Effector CD8-positive, alpha-beta T cell (primary cell): ENCODE measurements around the gene PROC.

Source experiments
- DNase-seq: peaks from one replicate; lab custom pipeline; 2025; lab: John Stamatoyannopoulos, UW

The PROC gene

DNA sequence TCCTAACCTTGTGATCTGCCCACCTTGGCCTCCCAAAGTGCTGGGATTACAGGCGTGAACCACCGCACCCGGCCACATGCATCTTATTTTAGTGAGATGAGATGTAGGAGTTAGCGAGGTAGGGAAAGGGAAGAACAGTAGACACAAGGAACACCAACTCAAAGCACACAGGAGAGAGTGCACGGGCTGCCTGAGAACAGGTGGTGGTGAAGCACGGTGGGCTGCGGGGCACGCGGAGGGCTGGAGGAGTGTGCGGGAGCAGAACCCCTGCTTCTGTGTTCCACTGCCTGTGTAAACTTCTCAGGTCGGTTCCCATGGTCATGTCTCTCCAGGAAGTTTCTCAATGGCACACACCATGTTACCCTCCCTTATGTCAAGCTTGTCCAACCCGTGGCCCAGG, 38.7 kb downstream of the PROC start:
- no peak for DNase-seq

- no peak for DNase-seq
Measured at GRCh38 chr2:127462461-127462860, 44.2 kb downstream of the PROC start.

GRCh38 chr2:127463155-127463991, 45.1 kb downstream of the PROC start:
- no peak for DNase-seq

DNA sequence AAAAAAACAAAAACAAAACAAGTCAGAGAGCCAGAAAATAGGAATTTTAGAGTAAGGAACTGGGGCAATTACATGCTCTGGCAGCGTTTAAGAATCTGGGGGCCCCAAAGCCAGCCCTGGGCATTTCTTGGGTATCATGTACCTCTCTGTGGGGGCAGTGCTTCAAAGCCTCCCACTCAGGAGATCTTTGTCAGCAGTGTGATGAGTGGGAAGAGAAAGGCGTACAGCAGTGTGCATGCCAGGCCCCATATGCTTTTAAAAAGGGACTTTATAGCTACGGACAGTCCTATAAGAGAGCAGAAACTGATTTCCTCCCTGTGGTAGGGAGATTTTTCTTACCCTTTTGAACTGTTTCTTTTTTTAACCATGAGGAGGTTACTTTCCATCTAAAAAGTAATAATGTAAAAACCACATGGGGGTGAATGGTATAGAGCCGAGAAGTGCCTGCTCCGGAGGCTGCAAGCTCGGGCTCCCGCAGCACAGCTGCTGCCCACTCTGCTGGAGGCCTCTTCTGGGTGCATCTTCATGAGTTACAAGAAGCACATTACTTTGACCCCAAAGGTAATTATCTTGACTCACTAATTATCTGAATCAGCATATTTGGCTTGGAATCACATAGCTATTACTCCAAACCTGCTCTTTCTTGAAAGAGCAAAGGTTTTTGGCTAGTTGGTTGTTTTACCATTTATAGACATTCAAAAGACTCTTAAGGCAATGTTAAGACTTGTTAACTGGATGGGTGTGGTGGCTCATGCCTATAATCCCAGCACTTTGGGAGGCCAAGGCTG, 46.4 kb downstream of the PROC start:
- no peak for DNase-seq

DNA sequence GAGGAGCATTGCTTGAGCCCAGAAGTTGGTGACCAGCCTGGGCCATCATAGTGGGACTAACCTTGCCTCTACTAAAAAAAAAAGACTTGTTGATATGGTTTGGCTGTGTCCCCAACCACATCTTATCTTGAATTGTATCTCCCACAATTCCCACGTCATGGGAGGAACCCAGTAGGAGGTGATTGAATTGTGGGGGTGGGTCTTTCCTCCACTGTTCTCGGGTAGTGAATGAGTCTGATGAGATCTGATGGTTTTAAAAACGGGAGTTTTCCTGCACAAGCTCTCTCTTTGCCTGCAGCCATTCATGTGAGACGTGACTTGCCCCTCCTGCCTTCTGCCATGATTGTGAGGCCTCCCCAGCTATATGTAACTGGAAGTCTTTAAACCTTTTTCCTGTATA, 47.0 kb downstream of the PROC start:
- no peak for DNase-seq

DNA sequence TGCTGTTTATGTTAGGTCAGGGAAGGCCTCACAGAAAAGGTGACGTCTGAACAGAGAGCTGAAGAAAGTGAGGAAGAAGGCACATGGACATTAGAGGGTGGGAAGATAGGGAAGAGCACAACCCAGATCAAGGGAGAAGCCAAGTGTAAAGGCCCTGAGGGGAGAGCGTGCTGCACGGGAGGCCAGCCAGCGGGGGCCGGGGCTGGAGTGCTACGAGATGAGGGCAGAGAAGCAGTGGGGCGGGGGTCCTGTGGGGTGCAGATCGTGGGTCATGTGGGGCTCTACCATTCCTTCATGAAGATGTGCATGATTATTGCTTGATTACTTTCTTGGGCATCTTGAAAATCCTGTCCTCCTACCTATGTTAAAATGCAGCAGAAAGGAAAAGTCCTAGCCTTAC, 50.8 kb downstream of the PROC start:
- no peak for DNase-seq

DNA sequence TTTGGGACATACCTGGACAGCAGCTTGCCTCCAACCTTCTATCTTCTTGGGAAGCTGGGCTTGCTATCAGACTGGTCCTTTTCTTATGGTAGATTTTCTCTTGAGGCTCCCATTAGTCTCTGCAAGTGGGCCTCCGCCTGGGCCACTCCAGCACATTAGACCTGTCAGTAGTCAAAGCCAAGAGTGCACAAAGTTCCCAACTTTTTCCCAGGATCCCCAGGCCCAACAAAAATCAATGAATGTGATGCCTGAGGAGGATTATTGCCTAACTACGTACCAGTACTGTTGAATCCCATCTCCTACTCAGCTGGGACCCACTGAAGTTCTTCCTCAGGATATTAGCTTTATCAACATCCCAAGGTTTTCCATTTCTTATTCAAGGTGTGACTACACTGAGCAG, 51.7 kb downstream of the PROC start:
- DNase-seq = no peak

GRCh38 chr2:127471286-127471988, 53.2 kb downstream of the PROC start:
- DNase-seq = no peak

DNA sequence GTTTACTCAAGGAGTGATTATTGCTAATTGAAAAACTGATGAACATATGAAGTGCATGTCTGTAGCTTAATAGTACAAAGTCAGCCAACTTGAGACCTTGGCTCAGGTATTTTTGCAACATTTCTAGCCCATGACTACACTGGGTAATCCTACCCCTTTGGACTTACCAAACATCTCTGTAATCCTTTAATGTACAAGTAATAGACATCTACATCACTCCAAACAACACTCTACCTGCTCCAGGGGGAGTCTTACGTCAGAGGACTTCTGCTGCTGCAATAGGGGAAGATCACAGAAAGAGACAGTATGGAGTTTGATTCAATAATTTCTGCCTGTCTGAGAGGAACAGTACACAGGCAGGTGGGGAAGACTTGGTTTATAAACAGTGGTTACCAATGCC, 54.0 kb downstream of the PROC start:
- no peak for DNase-seq

DNA sequence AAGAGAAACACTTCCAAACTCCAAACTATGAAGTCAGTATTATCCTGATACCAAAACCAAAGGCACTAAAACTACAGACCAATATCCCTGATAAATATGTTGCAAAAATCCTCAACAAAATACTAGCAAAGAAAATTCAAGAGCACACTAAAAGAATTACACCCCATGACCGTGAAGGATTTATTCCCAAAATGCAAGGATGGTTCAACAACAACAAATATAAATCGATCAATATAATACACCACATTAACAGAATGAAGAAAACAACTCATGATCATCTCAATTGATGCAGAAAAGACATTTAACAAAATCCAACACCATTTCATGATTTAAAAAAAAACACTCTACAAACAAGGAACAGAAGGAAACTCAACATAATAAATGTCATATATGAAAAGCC, 57.6 kb downstream of the PROC start:
- no peak for DNase-seq
